ENCODE results near the gene PCDHB13.
"Not testable (repeated sequence)": the region's sequence is repeated elsewhere in the genome, so short reads cannot be mapped to it uniquely, and the experiment has no call there.

DNA sequence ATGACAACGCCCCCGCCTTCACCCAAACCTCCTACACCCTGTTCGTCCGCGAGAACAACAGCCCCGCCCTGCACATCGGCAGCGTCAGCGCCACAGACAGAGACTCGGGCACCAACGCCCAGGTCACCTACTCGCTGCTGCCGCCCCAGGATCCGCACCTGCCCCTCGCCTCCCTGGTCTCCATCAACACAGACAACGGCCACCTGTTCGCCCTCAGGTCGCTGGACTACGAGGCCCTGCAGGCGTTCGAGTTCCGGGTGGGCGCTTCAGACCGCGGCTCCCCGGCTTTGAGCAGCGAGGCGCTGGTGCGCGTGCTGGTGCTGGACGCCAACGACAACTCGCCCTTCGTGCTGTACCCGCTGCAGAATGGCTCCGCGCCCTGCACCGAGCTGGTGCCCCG lies 34.3 kb upstream of the PCDHB13 start:
- TF ChIP-seq, protein P1, sequence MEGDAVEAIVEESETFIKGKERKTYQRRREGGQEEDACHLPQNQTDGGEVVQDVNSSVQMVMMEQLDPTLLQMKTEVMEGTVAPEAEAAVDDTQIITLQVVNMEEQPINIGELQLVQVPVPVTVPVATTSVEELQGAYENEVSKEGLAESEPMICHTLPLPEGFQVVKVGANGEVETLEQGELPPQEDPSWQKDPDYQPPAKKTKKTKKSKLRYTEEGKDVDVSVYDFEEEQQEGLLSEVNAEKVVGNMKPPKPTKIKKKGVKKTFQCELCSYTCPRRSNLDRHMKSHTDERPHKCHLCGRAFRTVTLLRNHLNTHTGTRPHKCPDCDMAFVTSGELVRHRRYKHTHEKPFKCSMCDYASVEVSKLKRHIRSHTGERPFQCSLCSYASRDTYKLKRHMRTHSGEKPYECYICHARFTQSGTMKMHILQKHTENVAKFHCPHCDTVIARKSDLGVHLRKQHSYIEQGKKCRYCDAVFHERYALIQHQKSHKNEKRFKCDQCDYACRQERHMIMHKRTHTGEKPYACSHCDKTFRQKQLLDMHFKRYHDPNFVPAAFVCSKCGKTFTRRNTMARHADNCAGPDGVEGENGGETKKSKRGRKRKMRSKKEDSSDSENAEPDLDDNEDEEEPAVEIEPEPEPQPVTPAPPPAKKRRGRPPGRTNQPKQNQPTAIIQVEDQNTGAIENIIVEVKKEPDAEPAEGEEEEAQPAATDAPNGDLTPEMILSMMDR (IDR thresholded peaks at IDR 0.05), result not testable (repeated sequence)
- not testable (repeated sequence) for TF ChIP-seq POLR2A (IDR thresholded peaks at IDR 0.05)
